Stimulated activated CD4-positive, alpha-beta T cell treated with anti-CD3 and anti-CD28 coated beads, Interleukin-2, amount 100 ng/mL, for 48 hours (primary cell): ENCODE results near the gene PDZD2.

ENCODE experiments used
- DNase-seq, 2 donors: peaks; one replicate each; pipeline ENCODE4 v3.0.0-alpha.2; 2020

PDZD2 gene

DNA sequence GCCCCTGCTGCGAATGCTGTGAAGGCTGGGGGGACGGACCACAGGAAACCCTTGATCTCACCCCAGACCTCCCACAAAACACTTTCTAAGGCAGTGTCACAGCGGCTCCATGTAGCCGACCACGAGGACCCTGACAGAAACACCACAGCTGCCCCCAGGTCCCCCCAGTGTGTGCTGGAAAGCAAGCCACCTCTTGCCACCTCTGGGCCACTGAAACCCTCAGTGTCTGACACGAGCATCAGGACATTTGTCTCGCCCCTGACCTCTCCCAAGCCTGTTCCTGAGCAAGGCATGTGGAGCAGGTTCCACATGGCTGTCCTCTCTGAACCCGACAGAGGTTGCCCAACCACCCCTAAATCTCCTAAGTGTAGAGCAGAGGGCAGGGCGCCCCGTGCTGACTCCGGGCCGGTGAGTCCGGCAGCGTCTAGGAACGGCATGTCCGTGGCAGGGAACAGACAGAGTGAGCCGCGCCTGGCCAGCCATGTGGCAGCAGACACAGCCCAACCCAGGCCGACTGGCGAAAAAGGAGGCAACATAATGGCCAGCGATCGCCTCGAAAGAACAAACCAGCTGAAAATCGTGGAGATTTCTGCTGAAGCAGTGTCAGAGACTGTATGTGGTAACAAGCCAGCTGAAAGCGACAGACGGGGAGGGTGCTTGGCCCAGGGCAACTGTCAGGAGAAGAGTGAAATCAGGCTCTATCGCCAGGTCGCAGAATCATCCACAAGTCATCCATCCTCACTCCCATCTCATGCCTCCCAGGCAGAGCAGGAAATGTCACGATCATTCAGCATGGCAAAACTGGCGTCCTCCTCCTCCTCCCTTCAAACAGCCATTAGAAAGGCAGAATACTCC is 450.4 kb downstream of the PDZD2 start:
- no peak for DNase-seq

DNA sequence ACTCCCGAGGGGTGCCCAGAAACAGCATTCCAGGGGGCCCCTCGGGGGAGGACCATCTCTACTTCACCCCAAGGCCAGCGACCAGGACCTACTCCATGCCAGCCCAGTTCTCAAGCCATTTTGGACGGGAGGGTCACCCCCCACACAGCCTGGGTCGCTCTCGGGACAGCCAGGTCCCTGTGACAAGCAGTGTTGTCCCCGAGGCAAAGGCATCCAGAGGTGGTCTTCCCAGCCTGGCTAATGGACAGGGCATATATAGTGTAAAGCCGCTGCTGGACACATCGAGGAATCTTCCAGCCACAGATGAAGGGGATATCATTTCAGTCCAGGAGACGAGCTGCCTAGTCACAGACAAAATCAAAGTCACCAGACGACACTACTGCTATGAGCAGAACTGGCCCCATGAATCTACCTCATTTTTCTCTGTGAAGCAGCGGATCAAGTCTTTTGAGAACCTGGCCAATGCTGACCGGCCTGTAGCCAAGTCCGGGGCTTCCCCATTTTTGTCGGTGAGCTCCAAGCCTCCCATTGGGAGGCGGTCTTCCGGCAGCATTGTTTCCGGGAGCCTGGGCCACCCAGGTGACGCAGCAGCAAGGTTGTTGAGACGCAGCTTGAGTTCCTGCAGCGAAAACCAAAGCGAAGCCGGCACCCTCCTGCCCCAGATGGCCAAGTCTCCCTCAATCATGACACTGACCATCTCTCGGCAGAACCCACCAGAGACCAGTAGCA is 451.3 kb downstream of the PDZD2 start:
- no peak for DNase-seq

DNA sequence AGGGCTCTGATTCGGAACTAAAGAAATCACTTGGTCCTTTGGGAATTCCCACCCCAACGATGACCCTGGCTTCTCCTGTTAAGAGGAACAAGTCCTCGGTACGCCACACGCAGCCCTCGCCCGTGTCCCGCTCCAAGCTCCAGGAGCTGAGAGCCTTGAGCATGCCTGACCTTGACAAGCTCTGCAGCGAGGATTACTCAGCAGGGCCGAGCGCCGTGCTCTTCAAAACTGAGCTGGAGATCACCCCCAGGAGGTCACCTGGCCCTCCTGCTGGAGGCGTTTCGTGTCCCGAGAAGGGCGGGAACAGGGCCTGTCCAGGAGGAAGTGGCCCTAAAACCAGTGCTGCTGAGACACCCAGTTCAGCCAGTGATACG is 451.8 kb downstream of the PDZD2 start:
- no peak for DNase-seq

DNA sequence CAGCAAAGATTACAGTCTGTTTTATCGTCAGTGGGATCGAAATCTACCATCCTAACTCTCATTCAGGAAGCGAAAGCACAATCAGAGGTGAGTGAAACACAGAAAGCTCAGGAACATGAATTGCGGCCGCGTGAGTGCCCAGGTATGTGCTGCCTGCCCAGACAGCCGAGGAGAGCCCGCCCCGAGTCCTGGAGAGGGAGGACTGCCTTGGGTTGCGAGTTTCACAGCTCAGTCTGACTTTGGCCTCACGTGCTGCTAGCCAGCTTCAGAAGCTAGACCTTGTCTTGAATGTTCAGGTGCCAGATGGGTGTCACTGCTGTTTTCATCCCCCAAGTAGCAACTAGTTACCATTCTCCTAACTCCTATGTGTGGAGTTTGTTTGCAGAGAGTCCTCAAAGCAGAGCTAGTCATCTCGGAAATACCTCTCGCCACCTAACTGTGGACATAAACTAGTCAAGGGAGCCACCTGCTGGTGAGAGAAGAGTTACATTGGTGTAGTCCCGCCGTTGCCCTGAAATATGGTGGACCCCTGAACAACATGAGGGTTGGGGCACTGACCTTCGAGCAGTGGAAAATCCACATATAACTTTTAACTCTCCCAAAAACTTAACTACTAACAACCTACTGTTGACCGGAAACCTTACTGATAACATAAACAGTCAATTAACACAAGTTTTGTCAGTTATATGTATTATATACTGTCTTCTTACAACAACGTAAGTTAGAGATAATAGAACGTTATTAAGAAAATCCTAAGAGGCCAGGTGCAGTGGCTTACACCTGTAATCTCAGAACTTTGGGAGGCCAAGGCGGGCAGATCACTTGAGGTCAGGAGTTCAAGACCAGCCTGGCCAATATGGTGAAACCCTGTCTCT is 454.2 kb downstream of the PDZD2 start:
- DNase-seq = peak; percentile 58 to 60

DNA sequence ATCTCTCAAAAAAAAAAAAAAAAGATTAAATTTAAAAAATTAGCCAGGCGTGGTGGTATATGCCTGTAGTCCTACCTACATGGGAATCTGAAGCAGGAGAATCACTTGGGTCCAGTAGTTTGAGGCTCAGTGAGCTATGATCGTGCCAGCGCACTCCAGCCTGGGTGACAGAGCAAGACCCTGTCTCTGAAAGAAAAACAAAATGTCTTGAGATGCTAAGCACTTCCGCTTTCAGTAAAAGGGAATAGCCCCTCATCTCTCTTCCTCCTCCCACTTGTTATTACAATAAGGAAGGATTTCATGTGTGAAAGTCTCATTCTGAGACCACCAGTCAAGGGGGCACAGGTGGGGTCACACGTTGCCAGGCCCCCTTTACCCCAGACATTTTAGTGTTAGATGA is 455.8 kb downstream of the PDZD2 start:
- no peak for DNase-seq

DNA sequence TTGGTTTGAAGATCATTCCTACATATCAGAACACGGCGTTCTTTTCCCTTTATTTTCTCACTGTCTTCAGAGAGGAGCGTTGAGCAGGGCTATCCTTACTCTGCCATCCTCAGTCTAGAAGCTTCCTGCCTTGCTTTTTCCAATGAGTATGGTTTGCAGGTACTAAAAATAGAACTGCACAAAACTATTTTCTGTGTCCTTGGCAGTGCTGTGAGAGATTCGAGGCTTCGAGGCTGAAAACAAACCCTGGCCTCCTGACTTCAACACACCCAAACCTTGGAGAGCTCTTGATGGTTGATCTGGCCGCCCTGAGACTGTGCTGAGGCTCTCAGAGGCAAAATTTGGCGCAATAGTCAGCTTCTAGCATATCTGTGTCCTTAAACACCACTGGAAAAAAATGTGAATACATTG is 456.3 kb downstream of the PDZD2 start:
- no peak for DNase-seq

DNA sequence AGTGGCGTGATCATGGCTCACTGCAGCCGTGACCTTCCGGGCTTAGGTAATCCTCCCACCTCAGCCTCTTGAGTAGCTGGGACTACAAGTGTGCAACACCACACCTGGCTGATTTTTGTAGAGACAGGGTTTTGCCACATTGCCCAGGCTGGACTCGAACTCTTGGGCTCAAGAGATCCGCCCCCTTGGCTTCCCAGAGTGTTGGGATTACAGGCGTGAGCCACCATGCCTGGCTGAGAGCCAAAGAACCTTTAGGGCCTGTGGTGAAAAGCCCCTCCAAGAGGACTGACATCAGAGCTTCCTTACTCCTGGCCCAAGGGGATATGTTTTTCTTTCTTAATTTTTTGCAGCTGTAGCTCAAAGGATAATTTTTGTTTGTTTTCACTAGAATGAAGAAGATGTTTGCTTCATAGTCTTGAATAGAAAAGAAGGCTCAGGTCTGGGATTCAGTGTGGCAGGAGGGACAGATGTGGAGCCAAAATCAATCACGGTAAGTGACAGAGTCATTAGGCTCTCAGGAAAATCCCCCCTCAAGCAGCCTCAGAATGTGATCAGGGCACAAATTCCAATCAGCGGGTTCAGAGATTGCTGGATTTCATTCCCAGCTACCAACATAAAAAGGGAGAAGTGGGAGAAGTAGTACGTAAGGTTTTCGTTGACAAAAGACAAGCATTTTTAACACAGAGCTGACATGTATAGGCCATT is 458.1 kb downstream of the PDZD2 start:
- DNase-seq = no peak

DNA sequence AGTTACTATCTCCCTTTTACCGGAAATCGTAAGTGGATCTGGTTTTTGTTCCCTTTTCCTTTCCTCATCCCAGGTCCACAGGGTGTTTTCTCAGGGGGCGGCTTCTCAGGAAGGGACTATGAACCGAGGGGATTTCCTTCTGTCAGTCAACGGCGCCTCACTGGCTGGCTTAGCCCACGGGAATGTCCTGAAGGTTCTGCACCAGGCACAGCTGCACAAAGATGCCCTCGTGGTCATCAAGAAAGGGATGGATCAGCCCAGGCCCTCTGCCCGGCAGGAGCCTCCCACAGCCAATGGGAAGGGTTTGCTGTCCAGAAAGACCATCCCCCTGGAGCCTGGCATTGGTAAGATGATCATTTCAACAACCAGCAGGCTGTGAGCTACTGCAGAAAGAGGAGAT is 459.4 kb downstream of the PDZD2 start:
- no peak for DNase-seq

DNA sequence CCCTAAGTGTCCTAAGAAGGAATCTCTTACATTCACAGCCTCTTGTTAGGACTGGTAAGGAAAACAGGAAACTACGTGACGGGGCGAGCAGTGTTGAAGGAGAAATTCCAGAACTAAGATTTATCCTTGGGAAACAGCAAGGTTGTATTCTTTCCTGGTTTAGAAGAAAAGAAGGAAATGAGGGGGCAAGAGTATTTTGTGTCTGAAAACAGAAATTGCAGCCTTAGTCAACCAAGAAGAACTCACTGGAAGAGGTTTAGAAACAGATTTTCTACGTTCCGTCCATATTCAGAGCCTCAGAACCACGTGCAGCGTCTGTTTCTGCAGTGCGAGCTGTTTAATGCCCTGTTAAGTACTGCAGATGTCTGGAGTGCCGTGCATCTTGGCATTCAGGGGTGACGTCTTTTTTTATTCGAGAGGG is 460.0 kb downstream of the PDZD2 start:
- no peak for DNase-seq

DNA sequence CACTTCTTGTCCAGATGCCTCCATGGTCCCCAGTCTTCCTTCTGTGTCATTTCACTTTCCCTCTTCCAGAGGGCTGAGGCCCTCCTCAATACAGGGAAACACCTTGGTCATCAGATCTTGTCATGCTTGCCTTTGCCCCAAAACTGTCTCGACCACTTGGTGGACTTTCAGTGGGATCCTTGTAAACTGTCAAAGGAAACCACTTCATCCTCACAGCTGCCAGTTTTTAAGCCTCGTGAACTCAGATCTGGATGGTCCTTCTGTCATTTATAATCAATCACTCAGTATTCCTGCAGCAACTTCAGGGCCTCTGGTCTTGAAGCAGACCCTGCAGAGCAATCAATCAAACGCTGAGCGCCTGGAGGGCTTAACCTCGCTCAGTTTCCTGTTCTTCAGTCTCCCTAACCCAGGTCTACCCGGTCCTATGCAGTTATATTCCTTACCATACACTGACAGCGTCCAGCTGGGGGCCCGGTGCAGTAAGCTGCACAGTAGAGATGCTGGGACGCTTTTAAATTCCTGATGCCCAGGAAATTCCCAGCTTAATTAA is 460.6 kb downstream of the PDZD2 start:
- DNase-seq = no peak

DNA sequence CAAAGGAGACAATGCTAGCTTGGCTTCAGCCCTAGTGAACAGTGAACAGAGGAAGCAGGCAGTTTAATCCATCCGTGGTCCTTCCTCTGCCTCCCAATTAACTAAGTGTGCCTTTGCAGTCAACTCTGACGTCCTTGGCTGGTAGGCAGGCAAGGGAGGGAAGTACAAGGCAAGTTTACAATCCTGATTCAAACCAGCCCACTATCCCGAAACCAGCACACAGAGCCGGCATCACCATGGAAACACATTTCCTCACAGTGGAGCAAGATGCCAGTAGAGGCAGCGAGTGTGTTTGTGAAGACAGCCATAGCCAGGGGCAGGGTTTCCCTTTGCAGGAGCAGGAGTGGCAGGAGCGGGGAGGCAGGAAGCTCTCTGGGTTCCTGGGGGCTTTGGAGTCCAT is 461.3 kb downstream of the PDZD2 start:
- no peak for DNase-seq

DNA sequence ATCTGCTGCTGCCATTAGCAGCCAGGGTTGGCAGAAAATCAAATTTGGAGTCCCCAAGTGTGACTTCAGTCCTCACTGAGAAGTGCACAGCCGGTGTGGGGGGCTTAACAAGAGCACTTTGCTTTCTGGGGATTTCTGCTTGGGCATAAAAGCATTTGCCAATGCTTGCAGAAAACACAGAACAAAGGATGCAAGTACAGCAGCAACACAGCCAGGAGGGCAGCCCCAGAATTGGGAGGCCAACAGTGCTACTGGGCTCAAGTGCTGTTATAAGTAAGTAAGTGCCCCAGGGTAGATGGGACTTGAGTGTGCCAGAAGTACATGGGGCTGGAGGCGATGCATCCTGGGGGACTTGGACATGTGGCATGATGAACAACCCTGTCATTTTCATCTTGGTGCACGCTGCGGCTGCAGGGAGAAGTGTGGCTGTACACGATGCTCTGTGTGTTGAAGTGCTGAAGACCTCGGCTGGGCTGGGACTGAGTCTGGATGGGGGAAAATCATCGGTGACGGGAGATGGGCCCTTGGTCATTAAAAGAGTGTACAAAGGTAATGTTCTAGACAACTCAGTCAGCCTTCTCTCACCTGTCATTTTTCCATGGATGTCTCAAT is 461.9 kb downstream of the PDZD2 start:
- no peak for DNase-seq

DNA sequence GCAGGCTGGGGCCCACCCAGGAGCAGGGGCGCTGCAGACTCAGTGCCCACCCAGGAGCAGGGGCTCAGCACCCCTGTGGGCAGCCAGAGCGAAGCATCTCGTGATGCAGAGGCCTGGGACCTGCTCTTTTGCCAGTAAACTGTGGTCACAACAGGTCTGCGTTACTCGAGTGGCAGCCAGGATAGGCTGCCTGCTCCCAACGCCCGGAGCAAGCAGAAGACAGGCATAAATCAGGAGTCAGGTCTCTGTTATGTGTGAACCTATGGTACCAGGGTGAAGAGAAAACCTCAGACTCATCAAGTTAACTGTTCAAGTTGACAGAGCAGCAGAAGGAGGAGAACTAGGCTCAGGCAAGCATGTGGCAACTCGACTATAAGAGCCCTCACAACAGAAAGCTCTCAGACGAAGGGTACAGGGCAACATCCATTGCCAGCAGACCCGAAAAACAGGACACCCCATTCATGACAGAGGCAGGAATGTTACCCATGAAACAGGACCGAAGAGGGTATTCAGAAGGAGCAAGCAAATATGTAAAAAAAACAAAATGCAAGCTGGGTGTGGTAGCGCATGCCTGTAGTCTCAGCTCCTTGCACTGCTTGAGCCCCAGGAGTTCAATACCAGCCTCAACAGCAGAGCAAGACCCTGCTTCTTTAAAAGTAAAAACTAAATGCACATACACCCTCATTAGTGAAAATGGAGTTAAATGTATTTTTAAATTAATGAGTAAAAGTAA is 463.5 kb downstream of the PDZD2 start:
- no peak for DNase-seq

DNA sequence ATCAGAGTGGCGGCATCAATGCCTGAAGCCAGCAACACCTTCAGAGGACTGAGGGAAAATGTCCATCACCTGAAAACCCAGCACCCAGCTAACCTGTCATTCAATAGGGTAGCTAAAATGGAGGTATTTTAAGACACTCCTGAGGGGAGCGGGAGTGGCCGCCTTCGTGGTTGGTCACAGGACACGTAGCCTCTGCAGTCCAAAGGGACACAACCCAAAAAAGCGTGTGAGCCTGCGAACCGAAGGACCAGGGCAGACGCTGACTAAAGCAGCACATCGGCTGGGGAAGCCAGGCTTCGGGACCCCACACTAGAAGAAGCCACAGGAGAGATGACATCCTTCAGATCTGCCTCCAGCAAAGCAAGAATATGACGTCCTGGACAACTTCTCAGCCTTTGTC is 464.6 kb downstream of the PDZD2 start:
- no peak for DNase-seq

DNA sequence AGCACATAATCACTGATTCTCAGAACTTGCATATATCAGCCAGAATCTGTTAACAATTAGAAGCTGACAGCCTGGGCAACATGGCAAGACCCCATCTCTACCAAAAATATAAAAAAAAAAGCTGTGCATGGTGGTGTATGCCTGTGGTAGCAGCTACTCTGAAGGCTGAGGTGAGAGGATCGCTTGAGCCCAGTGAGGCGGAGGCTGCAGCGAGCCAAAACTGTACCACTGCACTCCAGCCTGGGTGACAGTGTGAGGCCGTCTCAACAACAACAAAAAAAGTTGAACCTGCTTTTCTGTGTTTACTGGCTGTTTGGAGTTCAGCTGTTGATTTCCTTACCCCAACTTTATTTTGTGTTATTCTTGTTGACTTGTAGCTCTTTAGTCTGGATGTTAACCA is 468.4 kb downstream of the PDZD2 start:
- no peak for DNase-seq

DNA sequence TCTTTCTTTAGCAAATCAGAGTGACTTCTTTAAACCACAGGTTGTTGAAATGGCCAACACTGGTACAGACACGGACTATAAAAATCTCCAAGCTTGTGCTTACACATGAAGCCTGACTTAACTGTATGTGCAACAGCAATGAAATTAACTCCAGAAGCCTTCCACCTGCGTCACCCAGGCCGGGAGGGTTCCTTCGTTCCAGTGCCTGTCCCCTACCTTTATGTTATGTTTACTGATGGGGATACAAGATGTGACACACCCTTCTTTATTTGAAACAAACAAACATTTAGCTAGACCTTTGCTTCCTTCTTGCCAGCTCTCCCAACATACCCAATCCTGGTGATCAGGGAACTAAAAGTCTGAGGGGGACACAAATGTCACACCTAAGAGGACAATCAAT is 469.2 kb downstream of the PDZD2 start:
- DNase-seq = no peak

DNA sequence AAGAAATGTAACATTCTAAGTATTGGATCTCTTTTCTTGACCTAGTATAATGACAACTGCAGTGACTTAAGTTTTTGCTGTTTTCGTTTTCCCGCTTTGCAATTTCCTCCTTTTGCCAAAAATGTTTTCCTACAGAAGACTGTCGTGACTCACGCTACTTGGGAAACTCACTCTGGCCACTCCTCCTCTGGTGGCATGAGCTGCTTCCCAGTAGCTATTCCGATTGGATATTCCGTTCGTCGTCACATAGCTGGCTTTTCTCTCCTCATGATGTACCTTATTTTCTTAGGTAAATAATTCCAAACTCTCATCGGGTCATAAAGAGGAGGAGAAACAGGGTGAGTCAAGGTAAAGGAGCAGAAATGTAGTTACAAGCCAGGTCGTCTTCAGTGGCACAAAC is 470.3 kb downstream of the PDZD2 start:
- no peak for DNase-seq

DNA sequence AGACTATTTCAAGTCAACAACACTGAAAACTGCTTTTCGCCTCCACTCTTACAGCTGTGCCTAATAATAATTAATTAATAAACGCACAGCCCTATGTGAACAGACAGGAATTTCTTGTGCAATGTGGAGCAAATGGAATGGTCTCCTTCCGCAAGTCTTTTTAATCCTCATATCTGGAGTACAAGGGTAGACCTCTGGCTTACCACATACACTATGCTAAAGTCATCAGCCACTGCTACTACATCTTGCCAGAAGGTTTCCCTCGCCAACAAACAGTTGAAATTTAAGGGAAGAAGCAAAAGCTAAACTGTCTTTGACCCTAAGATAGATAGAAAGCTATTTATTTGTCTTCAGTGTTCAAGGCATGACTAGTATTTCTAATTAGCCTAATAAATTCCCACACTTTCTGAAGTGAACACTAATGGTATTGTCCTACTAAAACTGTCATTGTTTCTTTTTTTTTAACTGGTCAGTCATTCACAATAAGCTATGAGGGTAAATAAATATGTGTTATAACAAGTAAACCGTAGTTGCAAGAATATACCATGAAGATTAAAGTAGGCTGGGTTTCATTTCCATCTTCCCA is 471.3 kb downstream of the PDZD2 start:
- DNase-seq = no peak

DNA sequence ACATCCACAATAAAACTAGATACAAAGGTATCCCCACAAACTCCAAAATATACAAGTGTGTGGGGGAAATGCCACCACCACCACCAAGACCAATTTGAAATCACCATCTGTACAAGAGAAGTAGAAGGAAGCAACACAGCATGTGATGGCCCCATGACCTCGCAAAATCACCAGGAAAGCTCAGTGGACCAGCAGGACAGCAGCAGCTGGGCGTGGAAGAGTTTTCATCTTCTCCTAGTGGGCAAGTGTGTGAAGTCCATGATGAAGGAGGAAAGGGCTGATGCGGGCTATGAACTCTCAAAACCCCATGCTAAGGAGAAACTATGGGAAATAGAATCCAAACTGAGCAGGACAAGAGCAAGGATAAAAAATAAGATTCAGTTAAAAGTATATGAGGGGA is 477.1 kb downstream of the PDZD2 start:
- no peak for DNase-seq

DNA sequence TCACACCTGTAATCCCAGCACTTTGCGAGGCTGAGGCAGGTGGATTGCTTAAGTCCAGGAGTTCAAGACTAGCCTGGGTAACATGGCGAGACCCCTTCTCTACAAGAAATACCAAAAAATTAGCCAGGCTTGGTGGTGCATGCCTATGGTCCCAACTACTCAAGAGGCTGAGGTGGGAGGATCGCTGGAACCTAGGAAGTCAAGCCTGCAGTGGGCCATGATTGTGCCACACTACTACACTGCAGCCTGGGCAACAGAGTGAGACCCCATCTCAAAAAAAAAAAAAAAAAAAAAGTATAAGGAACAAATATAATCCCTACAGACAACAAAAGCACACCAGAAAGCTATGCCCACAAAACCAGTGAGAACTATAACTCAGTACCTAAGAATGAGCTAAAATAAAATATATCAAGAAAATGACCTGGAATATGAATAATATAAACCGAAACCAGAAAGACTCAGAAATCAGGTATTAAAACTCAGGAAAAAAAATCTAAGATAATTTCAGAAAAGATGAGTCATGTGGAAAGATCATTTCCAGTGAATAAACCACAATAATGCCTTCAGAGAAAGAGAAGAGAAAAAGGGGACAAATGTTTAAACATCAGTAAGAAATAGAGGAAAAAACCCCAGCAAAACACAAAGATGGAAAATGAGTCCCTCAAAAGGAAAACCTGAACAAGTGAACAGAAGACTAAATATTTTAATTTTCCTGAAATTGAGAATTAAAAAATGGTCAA is 477.8 kb downstream of the PDZD2 start:
- no peak for DNase-seq
